SK-N-SH treated with all-trans-retinoic acid at 6 μM for 48 hours (cell line): ENCODE data around the gene HS6ST2.

Source experiments
- ARNTL ChIP-seq: fragments of 450-650 bp; formaldehyde crosslinking; IDR thresholded peaks from 2 replicates; pipeline ENCODE4 v1.5.0; 2020; ENCODE audit warnings: low read depth, mild to moderate bottlenecking, moderate library complexity, borderline replicate concordance
- CSDC2 ChIP-seq: fragments of 250-450 bp; sonication (Bioruptor Pico); IDR thresholded peaks from 2 replicates; pipeline ENCODE4 v1.5.0; 2020; ENCODE audit warnings: mild to moderate bottlenecking, moderate library complexity
- OSR1 ChIP-seq: fragments of 250-450 bp; sonication (Bioruptor Pico); IDR thresholded peaks from 2 replicates; pipeline ENCODE4 v1.8.0; 2022; ENCODE audit warnings: moderate library complexity, mild to moderate bottlenecking, inconsistent platforms
- RARB ChIP-seq: fragments of 250-450 bp; sonication (Bioruptor Pico); IDR thresholded peaks from 2 replicates; pipeline ENCODE4 v1.8.0; 2021; ENCODE audit warnings: mild to moderate bottlenecking, moderate library complexity
- ZNF8 ChIP-seq: fragments of 450-650 bp; formaldehyde crosslinking; IDR thresholded peaks from 2 replicates; pipeline ENCODE4 v1.5.0; 2020; ENCODE audit warnings: mild to moderate bottlenecking, moderate library complexity
- TF ChIP-seq, protein P1 (sequence below): fragments of 250-450 bp; sonication (Bioruptor Pico); IDR thresholded peaks from 2 replicates; pipeline ENCODE4 v1.5.1; 2021; ENCODE audit warnings: mild to moderate bottlenecking, moderate library complexity

DNA sequence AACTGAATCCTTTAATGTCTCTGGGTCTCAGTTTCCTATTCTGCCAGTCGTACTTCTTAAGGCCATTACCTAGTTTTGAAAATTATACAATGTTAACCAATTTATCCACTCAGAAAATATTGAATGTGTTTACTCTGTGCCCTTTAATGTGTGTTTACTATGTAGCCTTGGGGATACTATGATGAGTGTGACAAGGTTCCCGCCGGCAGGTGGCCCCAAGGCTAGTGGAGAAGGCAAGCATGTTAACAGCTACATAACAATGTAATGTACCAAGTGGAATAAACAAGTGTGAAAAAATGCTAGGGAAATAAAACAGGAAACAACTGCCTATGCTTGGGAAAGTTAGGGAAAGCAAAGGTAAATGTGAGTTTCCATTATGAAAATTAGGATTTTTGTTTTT, 282.3 kb downstream of the HS6ST2 start:
- TF ChIP-seq CSDC2 (CRISPR knock-in tag), result no peak
- TF ChIP-seq ZNF8, result no peak
- no peak for TF ChIP-seq OSR1 (CRISPR knock-in tag)
- TF ChIP-seq ARNTL (CRISPR knock-in tag), result no peak
- TF ChIP-seq, protein P1, sequence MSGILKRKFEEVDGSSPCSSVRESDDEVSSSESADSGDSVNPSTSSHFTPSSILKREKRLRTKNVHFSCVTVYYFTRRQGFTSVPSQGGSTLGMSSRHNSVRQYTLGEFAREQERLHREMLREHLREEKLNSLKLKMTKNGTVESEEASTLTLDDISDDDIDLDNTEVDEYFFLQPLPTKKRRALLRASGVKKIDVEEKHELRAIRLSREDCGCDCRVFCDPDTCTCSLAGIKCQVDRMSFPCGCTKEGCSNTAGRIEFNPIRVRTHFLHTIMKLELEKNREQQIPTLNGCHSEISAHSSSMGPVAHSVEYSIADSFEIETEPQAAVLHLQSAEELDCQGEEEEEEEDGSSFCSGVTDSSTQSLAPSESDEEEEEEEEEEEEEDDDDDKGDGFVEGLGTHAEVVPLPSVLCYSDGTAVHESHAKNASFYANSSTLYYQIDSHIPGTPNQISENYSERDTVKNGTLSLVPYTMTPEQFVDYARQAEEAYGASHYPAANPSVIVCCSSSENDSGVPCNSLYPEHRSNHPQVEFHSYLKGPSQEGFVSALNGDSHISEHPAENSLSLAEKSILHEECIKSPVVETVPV (CRISPR knock-in tag), result no peak
- no peak for TF ChIP-seq RARB
